Keratinocyte (primary cell): ENCODE data around the gene OR5B12. TPM values are rescaled to one million over a fixed set of nuclear protein-coding genes. Genes with fewer than 3 reads are reported as not detected.

ENCODE experiments used
- DNase-seq: peaks from one replicate; pipeline ENCODE4 v3.0.0-alpha.2; 2011; ENCODE audit warnings: low read depth, missing footprints, low spot score
- FAIRE-seq: peaks from 2 replicates; lab custom pipeline; 2011; peaks lifted over from hg19 to GRCh38; lab: Jason Lieb, UNC
- H2AFZ ChIP-seq: 2 replicates; pipeline ENCODE4 v1.6.0; 2012; ENCODE audit warnings: low read length, control low read depth, inconsistent platforms; ENCODE audit not compliant: control insufficient read depth
- H3K27ac ChIP-seq: 2 replicates; pipeline ENCODE4 v1.5.1; 2011; ENCODE audit warnings: low read length; ENCODE audit not compliant: control insufficient read depth, insufficient read depth
- H3K27me3 ChIP-seq: 3 replicates; pipeline ENCODE4 v1.6.0; 2011; ENCODE audit warnings: low read length; ENCODE audit not compliant: control insufficient read depth, insufficient read depth; ENCODE audit errors: extremely low read depth
- H3K36me3 ChIP-seq, 2 experiments: 2 replicates in 1 of 2; 3 replicates in 1 of 2; pipeline ENCODE4 v1.5.1; 2011; ENCODE audit warnings: low read length in 2 of 2, mild to moderate bottlenecking in 1 of 2; ENCODE audit not compliant: control insufficient read depth in 2 of 2, insufficient read depth in 2 of 2; ENCODE audit errors: extremely low read depth in 1 of 2
- H3K4me1 ChIP-seq: 3 replicates; pipeline ENCODE4 v1.5.1; 2011; ENCODE audit warnings: low read length; ENCODE audit not compliant: control insufficient read depth, insufficient read depth; ENCODE audit errors: extremely low read depth
- H3K4me2 ChIP-seq: 3 replicates; pipeline ENCODE4 v1.6.0; 2011; ENCODE audit warnings: low read depth, low read length; ENCODE audit not compliant: control insufficient read depth, insufficient read depth; ENCODE audit errors: extremely low read depth
- H3K4me3 ChIP-seq, 3 experiments: fragments of 200-600 bp in 1 of 3; sonication (generic) in 1 of 3; 2 replicates in 2 of 3; 3 replicates in 1 of 3; pipeline ENCODE4 v1.5.1; 2011 to 2016; ENCODE audit warnings: low read length in 3 of 3, mild to moderate bottlenecking in 3 of 3, control low read depth in 2 of 3, inconsistent platforms in 1 of 3, low read depth in 1 of 3, mixed read lengths in 1 of 3, mixed run types in 1 of 3, moderate library complexity in 1 of 3; ENCODE audit not compliant: control insufficient read depth in 2 of 3, insufficient read depth in 2 of 3; ENCODE audit errors: extremely low read depth in 1 of 3
- H3K79me2 ChIP-seq: 2 replicates; pipeline ENCODE4 v1.6.0; 2012; ENCODE audit warnings: low read length; ENCODE audit not compliant: control insufficient read depth, insufficient read depth
- H3K9ac ChIP-seq: 3 replicates; pipeline ENCODE4 v1.6.0; 2011; ENCODE audit warnings: low read length; ENCODE audit not compliant: control insufficient read depth, insufficient read depth; ENCODE audit errors: extremely low read depth
- H3K9me1 ChIP-seq: 3 replicates; pipeline ENCODE4 v1.6.0; 2011; ENCODE audit warnings: low read length; ENCODE audit not compliant: control insufficient read depth, insufficient read depth; ENCODE audit errors: extremely low read depth
- H3K9me3 ChIP-seq: 2 replicates; pipeline ENCODE4 v1.5.1; 2012; ENCODE audit warnings: low read depth, low read length; ENCODE audit not compliant: control insufficient read depth
- H4K20me1 ChIP-seq: 3 replicates; pipeline ENCODE4 v1.6.0; 2011; ENCODE audit warnings: low read length; ENCODE audit not compliant: control insufficient read depth, insufficient read depth; ENCODE audit errors: extremely low read depth
- EZH2 ChIP-seq: IDR thresholded peaks from one replicate; pipeline ENCODE4 v1.6.1; 2012; ENCODE audit warnings: inconsistent platforms, mild to moderate bottlenecking, low read length, moderate library complexity
- dilution Hi-C: fragments of 300-500 bp; cut with MboI; formaldehyde crosslinking; loops from one replicate; pipeline ENCODE4 v1.7.0; 2020; ENCODE audit warnings: low sequenced_read_pairs; ENCODE audit not compliant: extremely low pct_ligation_motif_present
- polyA plus RNA-seq, 5 experiments: library from polyadenylated mRNA; depleted of rRNA in 3 of 5; stranded (reverse) in 3 of 5; stranded (forward) in 1 of 5; unstranded in 1 of 5; fragments of >200 nt; gene quantifications; 1 replicate in 1 of 5; 2 replicates in 3 of 5; 3 replicates in 1 of 5; pipeline versions ENCODE4 v1.2.1 to v1.2.3, GENCODE V29; 2011 to 2012; ENCODE audit warnings: missing spikeins in 2 of 5, low read depth in 1 of 5, low replicate concordance in 1 of 5
- TF ChIP-seq, protein P1 (sequence below), 3 experiments: IDR thresholded peaks in 1 of 3; conservative IDR thresholded peaks in 1 of 3; optimal IDR thresholded peaks in 1 of 3; 2 replicates in 2 of 3; 3 replicates in 1 of 3; pipeline versions ENCODE3 to v1.5.1; 2011; ENCODE audit warnings: low read length in 3 of 3, mild to moderate bottlenecking in 3 of 3, moderate library complexity in 2 of 3, control low read depth in 1 of 3, inconsistent platforms in 1 of 3; ENCODE audit not compliant: insufficient read depth in 2 of 3; ENCODE audit errors: extremely low read depth in 1 of 3

Gene OR5B12
- polyA plus RNA-seq, 1 donor (not counting 4 experiments of a cell fraction or from before 2014, with no cell fraction given) = not detected

DNA sequence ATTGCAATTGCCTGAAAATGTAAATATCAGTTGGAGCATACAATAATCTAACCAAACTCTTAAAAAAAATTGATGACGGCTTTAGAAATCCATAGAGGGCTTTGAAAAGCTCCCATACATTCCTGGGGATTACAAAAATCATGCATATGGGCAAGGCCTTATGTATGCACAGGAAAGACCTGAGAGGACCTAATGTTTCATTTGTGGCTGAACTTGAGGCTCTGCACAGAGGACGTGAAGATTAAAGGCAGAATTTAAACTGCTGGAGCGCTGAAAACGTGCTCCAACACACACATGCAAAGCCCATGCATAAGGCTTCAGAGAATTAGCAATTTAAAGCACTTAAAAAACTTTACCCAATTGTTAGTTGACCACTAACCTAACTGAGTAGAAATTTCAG is 3.5 kb downstream of the OR5B12 start:
- Histone ChIP-seq H3K9me1 (no peaks in the 10 kb centered on the region), H3K9me3 (no peaks in the 10 kb centered on the region), H3K4me3 (no peak overlapping the region), H3K36me3 (no peaks in the 10 kb centered on the region), H4K20me1 (no peaks in the 10 kb centered on the region), H2AFZ (no peak overlapping the region), H3K9ac (no peak overlapping the region), H3K79me2 (no peaks in the 10 kb centered on the region), H3K27me3 (peaks cover 5% of the 10 kb centered on the region), H3K4me1 (no peaks in the 10 kb centered on the region), H3K27ac (no peak overlapping the region), H3K4me2 (no peak overlapping the region)
- no peak for TF ChIP-seq EZH2
- TF ChIP-seq, protein P1, sequence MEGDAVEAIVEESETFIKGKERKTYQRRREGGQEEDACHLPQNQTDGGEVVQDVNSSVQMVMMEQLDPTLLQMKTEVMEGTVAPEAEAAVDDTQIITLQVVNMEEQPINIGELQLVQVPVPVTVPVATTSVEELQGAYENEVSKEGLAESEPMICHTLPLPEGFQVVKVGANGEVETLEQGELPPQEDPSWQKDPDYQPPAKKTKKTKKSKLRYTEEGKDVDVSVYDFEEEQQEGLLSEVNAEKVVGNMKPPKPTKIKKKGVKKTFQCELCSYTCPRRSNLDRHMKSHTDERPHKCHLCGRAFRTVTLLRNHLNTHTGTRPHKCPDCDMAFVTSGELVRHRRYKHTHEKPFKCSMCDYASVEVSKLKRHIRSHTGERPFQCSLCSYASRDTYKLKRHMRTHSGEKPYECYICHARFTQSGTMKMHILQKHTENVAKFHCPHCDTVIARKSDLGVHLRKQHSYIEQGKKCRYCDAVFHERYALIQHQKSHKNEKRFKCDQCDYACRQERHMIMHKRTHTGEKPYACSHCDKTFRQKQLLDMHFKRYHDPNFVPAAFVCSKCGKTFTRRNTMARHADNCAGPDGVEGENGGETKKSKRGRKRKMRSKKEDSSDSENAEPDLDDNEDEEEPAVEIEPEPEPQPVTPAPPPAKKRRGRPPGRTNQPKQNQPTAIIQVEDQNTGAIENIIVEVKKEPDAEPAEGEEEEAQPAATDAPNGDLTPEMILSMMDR (optimal IDR thresholded peaks at IDR 0.05 in 1 of 3, IDR thresholded peaks at IDR 0.05 in 1 of 3, conservative IDR thresholded peaks at IDR 0.05 in 1 of 3; ENCODE audit: extremely low read depth in 1 of 3, insufficient read depth in 2 of 3, low read length in 3 of 3) = no peak
- DNase-seq (no peak), FAIRE-seq (no peak)
- dilution Hi-C loops = no loop called here

DNA sequence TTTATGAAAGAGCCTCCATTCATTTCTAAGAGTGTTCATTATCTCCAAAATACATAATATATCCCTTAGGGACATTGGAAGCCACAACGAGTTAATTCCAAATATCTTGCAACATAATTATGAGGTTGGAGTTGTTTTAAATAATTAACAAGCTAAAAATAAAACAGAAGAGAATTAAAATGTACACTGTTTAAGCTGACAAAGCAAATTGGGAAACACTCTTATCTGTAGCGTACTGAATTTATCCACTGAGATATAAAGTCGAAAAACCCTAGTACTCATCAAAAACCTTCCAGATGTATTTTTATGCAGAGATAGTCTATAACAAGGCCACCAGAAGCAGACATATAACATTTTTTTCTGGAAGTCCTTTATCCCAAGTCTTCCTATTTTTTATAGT is 7.8 kb downstream of the OR5B12 start:
- H3K4me1 ChIP-seq = no peaks in the 10 kb centered on the region
- H3K4me2 ChIP-seq = no peak overlapping the region
- H3K27me3 ChIP-seq = no peaks in the 10 kb centered on the region
- no peaks in the 10 kb centered on the region for H3K9me1 ChIP-seq
- DNase-seq = no peak
- TF ChIP-seq, protein P1 (optimal IDR thresholded peaks at IDR 0.05 in 1 of 3, IDR thresholded peaks at IDR 0.05 in 1 of 3, conservative IDR thresholded peaks at IDR 0.05 in 1 of 3; ENCODE audit: extremely low read depth in 1 of 3, insufficient read depth in 2 of 3, low read length in 3 of 3) = no peak
- no peak for TF ChIP-seq EZH2
- H3K9me3 ChIP-seq = no peaks in the 10 kb centered on the region
- no peaks in the 10 kb centered on the region for H3K36me3 ChIP-seq
- no peak overlapping the region for H3K4me3 ChIP-seq
- no peaks in the 10 kb centered on the region for H4K20me1 ChIP-seq
- H3K27ac ChIP-seq = no peak overlapping the region
- no peak overlapping the region for H3K9ac ChIP-seq
- no peak overlapping the region for H2AFZ ChIP-seq
- no peaks in the 10 kb centered on the region for H3K79me2 ChIP-seq
- FAIRE-seq = no peak
- dilution Hi-C loops = no loop called here
